ENCODE data around the gene PRDM13. TPM values are rescaled to one million over a fixed set of nuclear protein-coding genes. Genes with fewer than 3 reads are reported as not detected.

Gene PRDM13
- total RNA-seq: not detected

DNA sequence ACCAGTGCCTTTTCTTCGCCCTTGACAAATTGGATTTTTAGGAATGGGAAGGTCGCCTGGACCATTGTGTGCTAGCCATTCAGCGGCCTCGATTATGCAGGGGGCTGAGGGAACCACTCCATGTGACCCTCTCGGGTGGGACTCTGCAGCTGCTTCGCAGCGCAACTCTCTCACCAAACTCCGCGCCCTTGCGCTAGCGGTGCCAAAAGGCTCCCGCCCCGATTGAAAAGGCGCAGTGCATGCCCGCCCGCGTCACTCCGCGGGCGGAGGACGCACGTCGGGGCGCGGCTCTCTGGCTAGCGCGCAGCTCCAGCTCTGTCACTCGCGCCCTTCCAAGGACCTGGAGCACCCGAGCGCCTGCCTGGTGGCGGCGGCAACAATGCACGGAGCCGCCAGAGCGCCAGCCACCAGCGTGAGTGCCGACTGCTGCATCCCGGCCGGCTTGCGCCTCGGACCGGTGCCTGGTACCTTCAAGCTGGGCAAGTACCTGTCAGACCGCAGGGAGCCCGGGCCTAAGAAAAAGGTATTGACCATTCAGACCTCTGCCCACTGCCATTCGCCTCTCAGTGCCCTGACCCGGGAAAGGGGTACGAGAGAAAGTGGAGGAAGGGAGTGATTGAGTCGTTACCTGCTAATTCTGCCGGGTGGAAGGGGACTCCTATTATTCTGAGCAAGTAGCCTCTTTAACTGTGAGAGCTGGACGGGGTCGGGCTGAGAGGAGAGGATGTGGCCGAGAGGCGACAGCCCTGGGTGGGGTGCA, at the start of gene PRDM13:
Gene PRDM13, plus strand, starts transcription at position 178 of the 760 bp plus-strand sequence. Its CDS starts 202 bp downstream, at position 380.
- no peak for DNase-seq (ENCODE audit: low spot score)
- Mint-ChIP-seq H3K4me3 (no peak within 1 kb of the TSS), H3K4me1 (ENCODE audit: low read depth in 2 of 2) (peaks cover 44 to 52% of the 10 kb centered on the region in 2 donors), H3K36me3 (peaks cover 10% of the 10 kb centered on the region), H3K27ac (no peak within 1 kb of the TSS), H3K27me3 (peaks cover 39 to 66% of the 10 kb centered on the region in 2 donors), H3K9me3 (no peaks in the 10 kb centered on the region)
- no peak for ATAC-seq

DNA sequence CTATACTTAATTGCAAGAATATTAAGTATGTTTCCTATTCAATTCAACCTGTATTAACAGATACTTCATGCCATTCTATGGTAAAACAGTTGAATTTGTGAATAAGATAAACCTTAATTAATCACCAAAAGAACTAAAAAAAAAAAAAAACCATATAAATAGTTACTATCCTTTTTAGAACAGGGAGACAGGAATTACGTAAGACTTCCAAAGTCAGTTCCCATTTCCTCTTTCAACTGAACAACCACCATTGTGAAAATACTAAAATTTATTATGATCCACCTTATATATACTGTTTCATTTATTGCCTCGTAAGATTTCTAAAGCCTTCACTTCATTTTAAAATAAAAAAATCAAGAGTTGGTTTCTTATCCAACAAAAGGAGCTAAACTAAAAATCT, 47.6 kb upstream of the PRDM13 start:
- DNase-seq (ENCODE audit: low spot score): no peak
- Mint-ChIP-seq H3K27me3 (no peaks in the 10 kb centered on the region), H3K4me3 (no peak overlapping the region), H3K27ac (no peak overlapping the region), H3K4me1 (ENCODE audit: low read depth in 2 of 2) (peaks cover 0 to 7% of the 10 kb centered on the region in 2 donors), H3K9me3 (no peaks in the 10 kb centered on the region), H3K36me3 (peaks cover 32% of the 10 kb centered on the region)
- ATAC-seq: no peak

DNA sequence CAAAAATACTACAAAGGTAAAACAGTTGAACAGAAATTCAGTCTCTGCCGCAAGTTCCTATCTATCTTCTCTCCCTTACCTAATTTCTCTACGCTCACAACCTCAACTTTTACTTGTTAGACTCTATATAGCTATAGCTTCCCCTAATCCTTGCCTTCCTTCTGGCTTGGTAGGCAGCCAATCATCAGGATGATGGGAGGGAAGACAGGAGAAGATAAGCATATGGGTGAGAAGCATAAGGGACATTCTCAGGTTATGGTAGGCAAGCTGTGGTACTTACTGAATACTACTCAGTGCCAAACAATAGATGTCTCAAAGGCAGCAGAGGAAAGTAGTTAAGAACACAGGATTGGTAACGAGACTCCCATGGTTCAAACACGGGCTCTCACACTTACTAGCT, 46.0 kb upstream of the PRDM13 start:
- Mint-ChIP-seq H3K4me1 (ENCODE audit: low read depth in 2 of 2) (peaks cover 6 to 9% of the 10 kb centered on the region in 2 donors), H3K4me3 (no peak overlapping the region), H3K36me3 (peaks cover 22% of the 10 kb centered on the region), H3K27ac (no peak overlapping the region), H3K27me3 (no peaks in the 10 kb centered on the region), H3K9me3 (no peaks in the 10 kb centered on the region)
- no peak for ATAC-seq
- no peak for DNase-seq (ENCODE audit: low spot score)

GRCh38 chr6:99563056-99563723, 43.4 kb upstream of the PRDM13 start:
- H3K4me1 Mint-ChIP-seq (ENCODE audit: low read depth in 2 of 2): peaks cover 22 to 23% of the 10 kb centered on the region in 2 donors
- no peaks in the 10 kb centered on the region for H3K27me3 Mint-ChIP-seq
- no peak for DNase-seq (ENCODE audit: low spot score)
- no peak overlapping the region for H3K4me3 Mint-ChIP-seq
- no peak overlapping the region for H3K27ac Mint-ChIP-seq
- H3K36me3 Mint-ChIP-seq: peaks cover 4% of the 10 kb centered on the region
- ATAC-seq: no peak
- H3K9me3 Mint-ChIP-seq: no peaks in the 10 kb centered on the region

- Mint-ChIP-seq H3K9me3 (no peaks in the 10 kb centered on the region), H3K36me3 (no peaks in the 10 kb centered on the region), H3K4me3 (peak within 1 kb of the TSS; percentile 93), H3K4me1 (ENCODE audit: low read depth in 2 of 2) (peaks cover 23 to 29% of the 10 kb centered on the region in 2 donors), H3K27ac (peak within 1 kb of the TSS; percentile 87 to 98), H3K27me3 (no peaks in the 10 kb centered on the region)
- ATAC-seq (peak; percentile 99 to 100), DNase-seq (ENCODE audit: low spot score) (peak; percentile 92)
These were observed 38.3 kb upstream of the PRDM13 start, which contains the start of gene CCNC for GRCh38 chr6:99568103-99568933. Gene CCNC, minus strand, starts transcription at chr6:99568660. Its CDS starts 133 bp downstream, at chr6:99568527.

- no peak overlapping the region for H3K27ac Mint-ChIP-seq
- ATAC-seq: no peak
- no peak overlapping the region for H3K4me3 Mint-ChIP-seq
- no peaks in the 10 kb centered on the region for H3K9me3 Mint-ChIP-seq
- peaks cover 6 to 14% of the 10 kb centered on the region in 2 donors for H3K27me3 Mint-ChIP-seq
- no peaks in the 10 kb centered on the region for H3K36me3 Mint-ChIP-seq
- H3K4me1 Mint-ChIP-seq (ENCODE audit: low read depth in 2 of 2): no peaks in the 10 kb centered on the region
- no peak for DNase-seq (ENCODE audit: low spot score)
These were observed 32.5 kb upstream of the PRDM13 start for GRCh38 chr6:99573980-99574617.

DNA sequence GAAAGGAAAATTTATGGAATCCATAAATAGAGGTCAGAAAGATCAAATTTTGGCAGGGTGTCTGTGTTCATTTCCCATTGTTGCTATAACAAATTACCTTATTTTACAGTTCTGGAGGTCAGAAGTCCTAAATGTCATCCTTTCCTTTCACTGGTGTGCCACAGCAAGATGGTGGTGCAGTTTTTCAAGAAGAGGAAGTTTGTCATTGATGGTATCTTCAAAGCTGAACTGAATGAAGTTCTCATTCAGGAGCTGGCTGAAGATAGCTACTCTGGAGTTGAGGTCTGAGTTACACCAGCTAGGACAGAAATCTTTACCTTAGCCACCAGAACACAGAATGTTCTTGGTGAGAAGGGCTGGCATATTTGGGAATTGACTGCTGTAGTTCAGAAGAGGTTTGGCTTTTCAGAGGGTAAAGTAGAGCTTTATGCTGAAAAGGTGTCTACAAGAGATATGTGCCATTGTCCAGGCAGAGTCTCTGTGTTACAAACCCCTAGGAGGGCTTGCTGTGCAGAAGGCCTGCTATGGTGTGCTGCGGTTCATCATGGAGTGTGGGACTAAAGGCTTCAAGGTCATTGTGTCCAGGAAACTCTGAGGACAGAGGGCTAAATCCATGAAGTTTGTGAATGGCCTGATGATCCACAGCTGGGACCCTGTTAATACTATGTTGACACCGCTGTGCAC, 30.9 kb upstream of the PRDM13 start:
- Mint-ChIP-seq H3K27me3 (peaks cover 9 to 24% of the 10 kb centered on the region in 2 donors), H3K4me1 (ENCODE audit: low read depth in 2 of 2) (no peaks in the 10 kb centered on the region)
- ATAC-seq: no peak

GRCh38 chr6:99579781-99580180, 26.9 kb upstream of the PRDM13 start:
- no peaks in the 10 kb centered on the region for H3K4me1 Mint-ChIP-seq (ENCODE audit: low read depth in 2 of 2)
- H3K27ac Mint-ChIP-seq: no peak overlapping the region
- H3K27me3 Mint-ChIP-seq: peaks cover 17 to 41% of the 10 kb centered on the region in 2 donors
- DNase-seq (ENCODE audit: low spot score) (no peak), ATAC-seq (no peak)
- H3K36me3 Mint-ChIP-seq: no peaks in the 10 kb centered on the region
- no peak overlapping the region for H3K4me3 Mint-ChIP-seq
- H3K9me3 Mint-ChIP-seq: no peaks in the 10 kb centered on the region

More for the DNA sequence above, 30.9 kb upstream of the PRDM13 start:
- no peak for DNase-seq (ENCODE audit: low spot score)
- Mint-ChIP-seq H3K27ac (no peak overlapping the region), H3K9me3 (no peaks in the 10 kb centered on the region), H3K36me3 (no peaks in the 10 kb centered on the region), H3K4me3 (no peak overlapping the region)

DNA sequence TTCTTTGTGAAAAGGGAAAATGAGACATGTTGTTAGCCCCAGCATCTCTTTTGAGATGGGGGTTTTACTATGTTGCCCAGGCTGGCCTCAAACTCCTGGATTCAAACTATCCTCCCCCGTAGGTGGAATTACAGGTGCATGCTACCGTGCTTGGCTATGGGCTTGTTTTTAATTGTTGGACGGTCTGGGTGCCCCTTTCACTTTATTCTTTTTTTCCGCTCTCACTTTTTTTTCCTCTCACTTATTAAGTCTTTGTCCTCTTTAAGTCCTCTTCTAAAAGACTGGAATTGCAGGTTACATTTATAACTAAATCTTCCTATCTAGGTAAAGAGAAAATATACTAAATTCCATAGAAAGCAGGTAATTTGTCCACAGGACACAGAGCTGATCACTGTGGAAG, 18.8 kb upstream of the PRDM13 start:
- H3K4me3 Mint-ChIP-seq: no peak overlapping the region
- H3K27ac Mint-ChIP-seq: no peak overlapping the region
- DNase-seq (ENCODE audit: low spot score) (no peak), ATAC-seq (no peak)
- peaks cover 38 to 69% of the 10 kb centered on the region in 2 donors for H3K27me3 Mint-ChIP-seq
- H3K36me3 Mint-ChIP-seq: peaks cover 8% of the 10 kb centered on the region
- H3K9me3 Mint-ChIP-seq: no peaks in the 10 kb centered on the region
- peaks cover 21 to 26% of the 10 kb centered on the region in 2 donors for H3K4me1 Mint-ChIP-seq (ENCODE audit: low read depth in 2 of 2)

DNA sequence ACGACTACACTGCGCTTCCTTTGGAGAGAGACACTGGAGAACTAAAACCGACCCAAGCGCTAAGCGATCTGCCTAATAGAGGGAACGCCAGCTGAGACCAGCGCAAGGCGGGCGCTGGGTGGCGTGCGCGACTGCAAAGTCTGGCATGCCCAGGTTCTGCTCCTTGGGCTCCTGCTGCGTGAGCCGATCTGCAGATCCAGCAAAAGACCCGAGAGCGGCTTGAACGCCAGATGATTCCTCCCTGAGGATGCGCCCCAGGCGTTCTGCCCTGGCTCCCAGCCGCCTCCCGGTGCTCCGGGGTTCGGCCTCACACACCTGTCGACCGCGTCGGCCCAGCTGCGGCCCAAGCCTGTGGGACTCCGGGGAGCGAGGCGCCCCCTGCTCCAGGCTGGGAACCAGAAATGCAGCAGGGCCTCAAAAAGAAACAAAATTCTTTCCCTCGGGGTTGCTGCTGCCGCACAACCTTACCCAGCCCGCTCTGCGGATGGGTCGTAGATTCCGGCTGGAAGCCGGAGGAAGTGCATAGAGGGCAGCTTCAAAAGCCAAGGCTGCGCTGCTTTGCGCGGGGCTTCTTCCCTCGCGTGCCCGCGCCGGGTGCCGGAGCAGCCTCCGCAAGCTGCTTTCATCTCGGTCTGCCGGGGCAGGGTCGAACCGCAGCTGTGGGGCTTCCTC, 17.9 kb upstream of the PRDM13 start:
- Mint-ChIP-seq H3K4me1 (ENCODE audit: low read depth in 2 of 2) (peaks cover 24 to 29% of the 10 kb centered on the region in 2 donors), H3K27ac (no peak overlapping the region), H3K9me3 (no peaks in the 10 kb centered on the region), H3K36me3 (peaks cover 10% of the 10 kb centered on the region), H3K27me3 (peaks cover 39 to 69% of the 10 kb centered on the region in 2 donors), H3K4me3 (peak overlapping the region; percentile 83)
- DNase-seq (ENCODE audit: low spot score) (peak; percentile 70), ATAC-seq (peak; percentile 87 to 88)

DNA sequence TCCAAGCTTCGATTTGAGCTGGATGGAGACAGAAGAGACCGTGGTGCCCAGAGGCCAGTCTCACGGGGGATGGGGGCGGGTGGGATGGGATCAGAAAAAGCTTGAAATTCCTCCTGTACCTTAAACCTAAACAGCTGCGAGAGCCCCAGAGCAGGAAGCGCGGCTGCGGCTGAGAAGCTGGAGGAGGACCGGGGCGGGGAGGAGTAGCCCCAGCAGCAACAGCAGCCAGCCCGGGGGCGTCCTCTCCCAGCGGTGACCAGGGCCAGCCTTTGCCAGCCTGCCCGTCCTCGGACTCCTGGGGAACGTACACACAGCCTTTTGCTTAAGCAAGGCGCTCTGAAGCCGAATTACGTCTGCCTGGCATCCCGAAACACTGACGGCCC, 17.4 kb upstream of the PRDM13 start:
- DNase-seq (ENCODE audit: low spot score) (no peak), ATAC-seq (peak; percentile 41 to 55)
- H3K36me3 Mint-ChIP-seq: peaks cover 10% of the 10 kb centered on the region
- H3K4me3 Mint-ChIP-seq: peak overlapping the region; percentile 83
- peaks cover 24 to 29% of the 10 kb centered on the region in 2 donors for H3K4me1 Mint-ChIP-seq (ENCODE audit: low read depth in 2 of 2)
- peaks cover 43 to 75% of the 10 kb centered on the region in 2 donors for H3K27me3 Mint-ChIP-seq
- H3K9me3 Mint-ChIP-seq: no peaks in the 10 kb centered on the region
- H3K27ac Mint-ChIP-seq: no peak overlapping the region

- peak overlapping the region; percentile 58 for H3K4me3 Mint-ChIP-seq
- peaks cover 43 to 70% of the 10 kb centered on the region in 2 donors for H3K27me3 Mint-ChIP-seq
- peak overlapping the region in 1 of 2 donors; percentile 41 for H3K27ac Mint-ChIP-seq
- DNase-seq (ENCODE audit: low spot score) (no peak), ATAC-seq (no peak)
- peaks cover 10% of the 10 kb centered on the region for H3K36me3 Mint-ChIP-seq
- peaks cover 24 to 29% of the 10 kb centered on the region in 2 donors for H3K4me1 Mint-ChIP-seq (ENCODE audit: low read depth in 2 of 2)
- no peaks in the 10 kb centered on the region for H3K9me3 Mint-ChIP-seq
These were observed 16.6 kb upstream of the PRDM13 start for GRCh38 chr6:99589907-99590493.

Measured in natural killer cell treated with Interleukin-12 subunit alpha and Interleukin-12 subunit beta and Interleukin-15 and Interleukin-18, amount 100 ng/mL, for 72 hours (primary cell).